ENCODE measurements around the gene MYCL.
"Not testable (repeated sequence)": the region's sequence is repeated elsewhere in the genome, so short reads cannot be mapped to it uniquely, and the experiment has no call there.

MYCL gene

GRCh38 chr1:39890273-39890672 lies 11.4 kb downstream of the MYCL start:
- DNase-seq = no peak

- DNase-seq = peak; percentile 98
Measured at GRCh38 chr1:39886757-39887231, 14.9 kb downstream of the MYCL start.

DNA sequence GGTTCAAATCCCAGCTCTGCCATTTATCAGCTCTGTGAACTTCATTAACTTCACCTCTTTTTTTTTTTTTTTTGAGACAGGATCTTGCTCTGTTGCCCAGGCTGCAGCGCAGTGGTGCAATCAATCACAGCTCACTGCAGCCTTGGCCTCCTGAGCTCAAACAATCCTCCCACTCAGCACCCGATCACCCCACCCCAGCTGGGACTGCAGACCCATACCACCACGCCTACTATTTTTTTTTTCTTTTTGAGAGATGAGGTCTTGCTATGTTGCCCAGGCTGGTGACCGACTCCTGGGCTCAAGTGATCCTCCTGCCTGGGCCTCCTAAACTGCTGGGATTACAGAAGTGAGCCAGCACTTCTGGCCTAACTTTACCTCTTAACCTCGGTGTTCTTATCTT lies 16.2 kb downstream of the MYCL start:
- DNase-seq = no peak

DNA sequence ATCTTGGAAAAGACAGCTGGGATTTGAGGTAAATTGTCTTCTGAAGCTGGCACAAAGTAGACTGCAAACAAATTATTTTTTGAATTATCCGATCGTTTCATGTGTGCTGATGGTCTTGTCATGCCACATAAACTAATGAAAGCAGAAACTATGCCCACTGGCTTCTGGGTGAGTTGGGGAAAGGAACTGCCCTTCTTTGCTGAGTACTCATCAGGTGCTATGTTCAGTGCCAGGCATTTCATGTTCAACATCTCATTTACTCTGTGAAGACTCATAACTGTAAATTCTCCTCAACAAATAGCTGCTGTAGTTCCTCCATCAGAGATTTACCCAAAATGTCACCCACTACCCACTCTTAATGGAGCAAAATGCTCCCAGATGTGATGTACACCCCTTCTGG lies 19.6 kb downstream of the MYCL start:
- DNase-seq = no peak

DNA sequence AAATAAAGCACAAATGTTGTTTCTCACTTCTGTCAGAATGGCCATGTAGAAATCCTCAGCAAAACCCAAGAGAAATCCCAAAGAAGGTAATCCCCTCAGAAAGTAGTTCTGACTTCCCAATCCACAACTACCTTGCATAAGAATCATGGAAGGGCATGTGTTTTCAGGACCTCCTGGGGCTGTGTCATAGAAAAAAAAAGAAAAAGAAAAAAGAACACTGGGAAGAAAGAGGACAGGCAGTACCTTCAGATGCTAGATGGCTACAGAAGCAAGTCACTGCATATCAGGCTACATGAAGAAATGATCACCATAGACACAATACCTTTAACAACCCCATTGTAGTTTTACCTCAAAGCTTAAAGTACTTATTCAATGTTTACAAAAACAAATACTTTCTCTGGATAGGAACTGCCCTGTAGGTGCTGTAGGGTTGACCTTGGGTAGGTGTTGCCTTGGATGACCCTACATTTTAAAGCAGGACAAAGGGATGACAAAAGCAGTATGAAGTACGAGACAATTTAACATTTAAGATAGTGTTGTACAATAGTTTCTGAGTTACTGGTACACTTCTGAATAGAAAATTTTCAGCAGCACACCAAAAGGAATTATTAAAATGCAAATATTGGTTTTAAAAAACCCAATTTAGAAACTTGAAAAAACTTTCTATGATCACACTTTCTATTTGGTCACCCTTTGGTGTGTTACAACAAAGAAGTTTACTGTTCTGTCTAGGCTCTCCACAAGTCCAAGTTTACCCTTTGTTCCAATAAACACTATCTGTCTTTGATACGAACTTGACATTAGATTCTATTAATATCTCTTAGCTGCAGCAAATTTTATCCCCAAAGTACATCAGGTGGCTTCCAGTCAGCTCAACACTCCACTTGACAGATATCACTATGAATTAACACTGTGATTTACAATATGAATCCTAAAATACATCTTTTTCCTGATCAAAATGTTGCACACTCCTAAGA lies 23.4 kb downstream of the MYCL start:
- no peak for DNase-seq

DNA sequence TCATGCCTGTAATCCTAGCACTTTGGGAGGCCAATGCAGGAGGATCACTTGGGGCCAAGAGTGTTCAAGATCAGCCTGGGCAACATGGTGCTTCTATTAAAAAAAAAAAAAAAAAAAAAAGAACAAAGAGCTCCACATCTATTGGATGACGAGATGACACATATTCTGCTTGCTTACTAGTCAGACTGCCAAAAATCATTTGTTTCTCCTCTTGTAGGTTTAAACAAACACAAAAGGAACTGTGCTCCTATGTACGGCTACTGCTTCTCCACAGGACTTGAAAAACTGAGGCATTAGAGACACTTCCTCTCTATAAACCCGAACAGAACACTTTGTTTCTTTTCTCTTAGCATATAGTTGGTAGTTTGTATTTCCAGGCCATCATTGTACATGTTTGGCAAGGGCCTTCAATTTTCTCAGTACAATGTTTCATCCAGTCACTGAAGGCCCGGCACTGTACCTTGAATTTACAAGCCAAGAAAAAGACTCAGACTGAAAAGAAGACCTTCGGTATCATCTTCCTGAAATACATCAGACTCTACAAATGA lies 24.4 kb downstream of the MYCL start:
- DNase-seq = no peak

GRCh38 chr1:39876144-39876543 lies 25.6 kb downstream of the MYCL start:
- no peak for DNase-seq

DNA sequence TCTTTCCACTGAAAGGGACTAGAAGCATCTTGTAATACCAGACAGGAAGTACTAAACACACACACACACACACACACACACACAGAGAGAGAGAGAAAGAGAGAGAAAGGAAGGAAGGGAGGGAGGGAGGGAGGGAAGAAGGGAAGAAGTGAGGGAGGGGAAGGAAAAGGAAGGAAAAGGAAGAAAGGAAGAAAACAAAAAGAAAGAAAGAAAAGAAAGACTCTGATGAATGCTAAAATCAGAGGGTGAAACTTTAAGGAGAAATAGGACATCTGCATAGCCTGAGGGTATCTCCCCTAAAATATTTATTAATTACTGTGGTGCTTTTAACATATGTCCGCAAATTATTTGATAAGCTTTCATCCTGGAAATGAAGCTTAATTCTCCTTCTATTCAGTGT lies 29.0 kb downstream of the MYCL start:
- no peak for DNase-seq

DNA sequence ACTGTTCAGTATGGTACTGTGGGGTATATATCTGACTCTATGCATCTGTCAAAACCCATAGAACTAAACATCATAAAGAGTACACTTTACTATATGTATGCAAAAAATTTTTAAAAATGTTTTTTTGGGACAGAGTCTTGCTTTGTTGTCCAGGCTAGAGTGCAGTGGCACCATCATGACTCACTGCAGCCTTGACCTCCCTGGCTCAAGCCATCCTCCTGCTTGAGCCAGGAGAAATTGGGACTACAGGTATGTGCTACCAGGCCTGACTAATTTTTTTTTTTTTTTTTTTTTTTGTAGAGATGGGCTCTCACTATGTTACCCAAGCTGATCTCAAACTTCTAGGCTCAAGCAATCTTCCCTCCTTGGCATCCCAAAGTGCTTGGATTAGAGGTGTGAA lies 29.9 kb downstream of the MYCL start:
- DNase-seq = no peak

DNA sequence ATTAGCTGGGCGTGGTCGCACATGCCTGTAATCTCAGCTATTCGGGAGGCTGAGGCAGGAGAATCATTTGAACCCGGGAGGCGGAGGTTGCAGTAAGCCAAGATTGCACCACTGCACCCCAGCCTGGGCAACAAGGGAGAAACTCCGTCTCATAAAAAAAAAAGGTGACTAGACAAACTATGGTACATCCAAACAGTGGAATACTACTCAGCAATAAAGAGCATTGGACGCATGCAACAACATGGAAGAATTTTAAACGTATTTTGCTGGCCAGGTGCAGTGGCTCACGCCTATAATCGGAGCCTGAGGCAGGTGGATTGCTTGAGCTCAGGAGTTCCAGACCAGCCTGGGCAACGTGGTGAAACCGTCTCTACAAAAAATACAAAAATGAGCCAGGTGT lies 30.7 kb downstream of the MYCL start:
- not testable (repeated sequence) for DNase-seq

DNA sequence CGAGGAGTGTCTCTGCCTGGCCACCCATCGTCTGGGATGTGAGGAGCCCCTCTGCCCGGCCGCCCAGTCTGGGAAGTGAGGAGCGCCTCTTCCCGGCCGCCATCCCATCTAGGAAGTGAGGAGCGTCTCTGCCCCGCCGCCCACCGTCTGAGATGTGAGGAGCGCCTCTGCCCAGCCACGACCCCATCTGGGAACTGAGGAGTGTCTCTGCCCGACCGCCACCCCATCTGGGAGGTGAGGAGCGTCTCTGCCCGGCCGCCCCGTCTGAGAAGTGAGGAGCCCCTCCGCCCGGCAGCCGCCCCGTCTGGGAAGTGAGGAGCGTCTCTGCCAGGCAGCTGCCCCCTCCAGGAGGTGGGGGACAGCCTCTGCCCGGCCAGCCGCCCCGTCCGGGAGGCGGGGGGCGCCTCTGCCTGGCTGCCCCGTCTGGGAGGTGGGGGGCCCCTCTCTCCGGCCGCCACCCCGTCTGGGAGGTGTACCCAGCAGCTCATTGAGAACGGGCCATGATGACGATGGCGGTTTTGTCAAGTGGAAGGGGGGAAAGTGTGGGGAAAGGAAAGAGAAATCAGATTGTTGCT lies 32.1 kb downstream of the MYCL start:
- DNase-seq = not testable (repeated sequence)

DNA sequence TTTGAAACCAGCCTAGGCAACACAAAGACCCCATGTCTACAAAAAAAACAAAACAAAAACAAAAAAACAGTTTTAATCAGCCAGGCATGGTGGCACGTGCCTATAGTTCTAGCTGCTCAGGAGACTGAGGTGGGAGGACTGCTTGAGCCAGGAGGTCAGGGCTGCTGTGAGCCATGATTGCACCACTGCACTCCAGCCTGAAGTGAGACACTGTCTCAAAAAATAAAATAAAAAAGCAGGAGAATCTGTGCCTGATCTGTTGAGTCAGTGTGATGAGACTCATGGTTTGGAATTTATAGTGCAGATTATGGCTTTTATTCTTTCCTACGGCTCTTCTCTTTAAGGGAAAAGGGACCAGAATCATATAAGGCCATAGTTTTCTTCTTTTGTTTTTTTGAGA lies 35.0 kb downstream of the MYCL start:
- DNase-seq = no peak

GRCh38 chr1:39865762-39866161 lies 36.0 kb downstream of the MYCL start:
- no peak for DNase-seq

DNA sequence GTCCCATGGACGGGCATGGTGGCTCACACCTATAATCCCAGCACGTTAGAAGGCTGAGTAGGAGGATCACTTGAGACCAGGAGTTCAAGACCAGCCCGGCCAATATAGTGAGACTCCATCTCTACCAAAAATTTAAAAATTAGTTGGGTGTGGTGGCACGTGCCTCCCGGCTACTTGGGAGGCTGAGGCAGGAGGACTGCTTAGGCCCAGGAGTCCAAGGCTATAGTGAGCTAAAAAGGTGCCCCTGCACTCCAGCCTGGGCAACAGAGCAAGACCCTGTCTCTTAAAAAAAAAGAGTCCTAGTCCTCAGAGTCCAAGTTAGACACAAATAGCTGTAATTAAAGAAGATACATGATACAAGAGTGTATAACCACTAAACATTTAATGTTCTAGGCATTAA lies 38.5 kb downstream of the MYCL start:
- no peak for DNase-seq

- no peak for DNase-seq
Measured at GRCh38 chr1:39861003-39861402, 40.7 kb downstream of the MYCL start.

DNA sequence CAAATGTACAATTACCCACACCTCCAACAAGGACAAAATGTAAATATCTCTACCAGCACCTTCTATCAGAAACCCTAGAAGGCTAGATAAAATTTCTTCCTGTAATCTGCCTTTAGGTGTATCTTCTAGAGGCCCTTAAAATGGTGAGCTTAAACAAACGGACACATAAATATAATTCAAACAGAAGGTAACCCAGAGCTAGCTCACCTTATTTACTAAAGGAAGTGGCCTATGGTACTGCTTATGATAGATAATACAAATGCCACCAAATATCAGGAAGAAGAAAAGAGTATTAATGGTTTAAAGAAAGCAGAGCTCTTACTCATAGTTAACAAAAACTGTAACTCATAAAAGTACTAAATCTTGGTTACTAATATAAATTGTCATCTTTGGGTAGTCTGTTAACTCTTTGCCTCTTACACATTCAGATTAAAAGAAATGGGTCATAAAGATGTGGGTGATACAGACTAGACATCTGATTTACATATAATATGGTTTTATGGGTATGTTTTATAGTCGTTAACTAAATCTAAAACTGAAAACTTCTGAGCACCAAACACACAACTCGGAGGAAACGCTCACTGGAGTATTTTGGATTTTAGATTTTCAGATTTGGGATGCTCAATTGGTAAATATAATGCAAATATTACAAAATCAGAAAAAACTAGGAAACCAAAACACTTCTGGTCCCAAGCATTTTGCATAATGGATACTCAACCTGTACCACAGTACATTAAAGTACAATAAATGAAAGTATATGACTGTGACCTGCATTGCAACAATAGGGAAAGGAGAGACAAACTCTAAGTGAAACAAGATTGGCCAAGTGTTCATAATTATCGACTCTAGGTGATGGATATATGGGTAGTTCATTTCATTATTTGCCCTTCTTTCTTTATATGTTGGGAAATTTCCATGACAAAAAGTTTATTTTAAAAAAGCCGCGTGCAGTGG lies 41.6 kb downstream of the MYCL start:
- DNase-seq = no peak

GRCh38 chr1:39858315-39858714 lies 43.4 kb downstream of the MYCL start:
- no peak for DNase-seq

- DNase-seq = no peak
Measured at GRCh38 chr1:39857126-39857878, 44.4 kb downstream of the MYCL start.

DNA sequence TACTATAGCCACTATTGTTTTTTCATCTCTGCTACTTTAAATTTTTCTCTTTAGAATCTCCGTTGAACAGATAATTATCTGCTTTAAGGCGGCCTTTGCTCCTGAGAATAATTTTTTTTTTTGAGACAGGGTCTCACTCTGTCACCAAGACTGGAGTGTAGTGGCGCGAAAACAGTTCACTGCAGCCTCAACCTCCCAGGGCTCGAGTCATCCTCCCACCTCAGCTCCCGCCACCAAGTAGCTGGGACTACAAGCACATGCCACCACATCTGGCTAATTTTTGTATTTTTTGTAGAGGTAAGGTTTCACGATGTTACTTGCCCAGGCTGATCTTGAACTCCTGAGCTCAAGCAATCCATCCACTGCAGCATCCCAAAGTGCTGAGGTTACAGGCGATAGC lies 47.0 kb downstream of the MYCL start:
- no peak for DNase-seq

DNA sequence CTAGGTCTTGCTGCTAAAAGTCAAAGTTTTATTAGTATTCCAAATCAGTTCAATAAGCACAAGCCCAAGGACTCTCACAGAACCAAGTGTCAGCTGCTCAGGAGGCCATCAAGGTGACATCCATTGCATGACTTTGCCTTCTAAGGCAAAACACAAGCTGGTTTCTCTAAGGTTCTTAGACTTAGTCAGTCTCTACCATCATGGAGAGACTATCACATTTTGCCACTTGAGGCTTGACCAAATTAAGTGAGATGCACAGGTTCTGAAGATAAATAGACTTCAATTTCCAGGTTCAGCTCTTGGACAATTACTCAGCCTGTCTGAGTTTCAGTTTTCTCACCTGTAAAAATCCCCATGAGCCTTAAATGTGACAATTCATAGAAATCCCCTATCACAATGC lies 47.4 kb downstream of the MYCL start:
- DNase-seq = no peak

DNA sequence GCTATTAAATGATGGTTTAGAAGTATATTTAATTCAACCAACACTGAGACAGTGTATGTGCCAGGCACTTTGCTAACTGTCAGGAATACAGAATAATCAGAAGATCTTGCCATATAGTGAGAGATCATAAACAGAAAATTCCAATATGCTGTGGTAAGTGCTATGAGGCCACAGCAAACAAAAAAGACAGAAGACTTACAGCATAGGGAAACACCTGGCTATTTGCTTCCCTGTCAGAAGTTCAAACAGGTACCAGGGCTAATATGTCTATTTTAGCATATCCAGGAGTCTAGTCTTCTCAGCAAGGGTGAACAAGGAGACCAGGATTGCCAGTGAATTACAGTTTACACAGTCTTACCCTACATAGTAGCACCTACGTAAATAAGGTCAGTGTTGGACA lies 48.8 kb downstream of the MYCL start:
- no peak for DNase-seq

DNA sequence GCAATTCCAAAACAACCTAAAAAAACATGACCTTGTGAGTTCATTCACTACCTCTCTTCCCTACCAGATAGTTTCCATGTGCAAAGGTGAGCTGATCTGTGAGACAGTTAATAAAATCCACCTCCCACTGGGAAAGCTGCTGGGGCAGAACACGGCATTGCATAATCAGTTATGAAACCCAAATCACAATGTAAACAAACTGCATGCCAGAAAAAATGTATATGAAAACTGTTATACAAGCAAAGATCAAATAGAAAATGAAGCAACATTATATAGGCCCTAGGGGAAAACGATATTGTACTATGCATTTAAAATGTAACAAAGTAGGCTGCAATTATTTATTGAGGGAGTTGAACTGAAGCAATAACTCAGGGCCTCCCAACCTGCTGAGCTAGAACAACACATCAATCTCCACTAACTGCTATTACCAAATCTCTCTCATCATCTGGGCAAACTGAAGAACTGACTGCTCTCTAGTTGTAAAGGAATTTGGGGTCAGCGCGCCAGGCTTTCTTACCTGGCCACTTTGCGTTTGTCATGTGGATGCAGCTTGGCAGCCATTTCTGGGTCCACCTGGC lies 49.4 kb downstream of the MYCL start:
- DNase-seq = no peak

Measured in DMS 273 treated with DMSO at 0.1 percent for 48 hours (cell line).